ENCODE results near the gene PPP4R3C.

The PPP4R3C gene

GRCh38 chrX:27435031-27435430 is 28.1 kb downstream of the PPP4R3C start:
- FAIRE-seq (no peak), DNase-seq (ENCODE audit: insufficient read length) (no peak)
- TF ChIP-seq POLR2A (IDR thresholded peaks at IDR 0.05; ENCODE audit: low read depth, low read length) (no peak), TAF1 (IDR thresholded peaks at IDR 0.05; ENCODE audit: borderline replicate concordance, low read depth, low read length) (no peak), POLR2AphosphoS5 (IDR thresholded peaks at IDR 0.05; ENCODE audit: low read depth, low read length) (no peak)
